CD4-positive, alpha-beta T cell treated with Interleukin-6 for 4 hours (primary cell): Measurements from ENCODE around the gene PCDHGB4.
A peak's percentile ranks its signal among the peaks of the same experiment; 100 is the strongest.
"Not testable (repeated sequence)": the region's sequence is repeated elsewhere in the genome, so short reads cannot be mapped to it uniquely, and the experiment has no call there.

ENCODE experiments used
- DNase-seq: peaks from one replicate; pipeline ENCODE4 v3.0.0-alpha.2; 2020; ENCODE audit warnings: mixed read lengths

The PCDHGB4 gene

DNA sequence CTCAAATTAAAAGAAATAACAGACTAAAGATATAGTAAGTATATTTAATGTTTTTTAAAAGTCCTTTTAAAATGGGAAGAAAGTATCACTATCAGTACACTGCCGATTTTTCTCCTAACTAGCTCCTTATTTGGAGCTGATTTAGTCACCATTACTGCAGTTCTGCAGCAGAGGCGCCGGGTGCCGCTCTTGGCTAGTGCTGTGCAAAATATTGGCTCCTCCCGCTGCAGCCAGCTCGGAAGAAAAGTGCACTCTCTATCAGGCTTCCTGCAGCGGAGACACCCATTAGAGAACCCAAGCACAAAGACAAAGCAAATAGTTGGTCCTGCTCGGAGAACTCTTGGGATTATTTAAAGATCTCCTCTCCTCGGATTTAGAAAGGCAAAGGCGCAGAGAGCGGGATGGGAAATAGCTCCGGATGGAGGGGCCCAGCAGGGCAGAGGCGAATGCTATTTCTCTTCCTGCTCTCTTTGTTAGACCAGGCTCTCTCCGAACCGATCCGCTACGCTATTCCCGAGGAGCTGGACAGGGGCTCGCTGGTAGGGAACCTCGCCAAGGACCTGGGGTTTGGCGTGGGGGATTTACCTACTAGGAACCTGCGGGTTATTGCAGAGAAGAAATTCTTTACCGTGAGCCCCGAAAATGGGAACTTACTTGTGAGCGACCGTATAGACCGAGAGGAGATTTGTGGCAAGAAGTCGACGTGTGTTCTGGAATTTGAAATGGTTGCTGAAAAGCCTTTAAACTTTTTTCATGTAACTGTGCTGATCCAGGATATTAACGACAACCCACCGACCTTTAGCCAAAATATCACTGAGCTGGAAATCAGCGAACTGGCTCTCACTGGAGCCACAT is 17.3 kb upstream of the PCDHGB4 start, which contains the start of gene PCDHGB3:
Gene PCDHGB3 (plus strand): TSS at position 249 of the 855 bp plus-strand sequence. CDS start 153 bp downstream, at position 402.
- DNase-seq = peak; percentile 42

DNA sequence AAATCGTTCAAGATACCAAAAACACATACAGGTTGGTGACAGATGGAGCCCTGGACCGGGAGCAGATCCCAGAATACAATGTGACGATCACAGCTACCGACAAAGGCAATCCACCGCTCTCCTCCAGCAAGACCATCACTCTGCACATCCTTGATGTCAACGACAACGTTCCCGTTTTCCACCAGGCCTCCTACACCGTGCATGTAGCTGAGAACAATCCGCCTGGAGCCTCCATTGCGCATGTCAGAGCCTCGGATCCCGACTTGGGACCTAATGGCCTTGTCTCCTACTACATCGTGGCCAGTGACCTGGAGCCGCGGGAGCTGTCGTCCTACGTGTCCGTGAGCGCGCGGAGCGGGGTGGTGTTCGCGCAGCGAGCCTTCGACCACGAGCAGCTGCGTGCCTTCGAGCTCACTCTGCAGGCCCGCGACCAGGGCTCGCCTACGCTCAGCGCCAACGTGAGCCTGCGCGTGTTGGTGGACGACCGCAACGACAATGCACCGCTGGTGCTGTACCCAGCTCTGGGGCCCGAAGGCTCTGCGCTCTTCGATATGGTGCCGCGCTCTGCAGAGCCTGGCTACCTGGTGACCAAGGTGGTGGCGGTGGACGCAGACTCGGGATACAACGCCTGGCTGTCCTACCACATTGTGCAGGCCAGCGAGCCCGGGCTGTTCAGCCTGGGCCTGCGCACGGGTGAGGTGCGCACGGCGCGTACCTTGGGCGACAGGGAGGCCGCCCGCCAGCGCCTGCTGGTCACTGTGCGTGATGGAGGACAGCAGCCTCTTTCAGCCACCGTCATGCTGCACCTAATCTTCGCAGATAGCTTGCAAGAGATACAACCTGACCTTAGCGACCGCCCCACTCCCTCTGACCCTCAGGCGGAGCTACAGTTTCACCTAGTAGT is 15.7 kb upstream of the PCDHGB4 start:
- no peak for DNase-seq

DNA sequence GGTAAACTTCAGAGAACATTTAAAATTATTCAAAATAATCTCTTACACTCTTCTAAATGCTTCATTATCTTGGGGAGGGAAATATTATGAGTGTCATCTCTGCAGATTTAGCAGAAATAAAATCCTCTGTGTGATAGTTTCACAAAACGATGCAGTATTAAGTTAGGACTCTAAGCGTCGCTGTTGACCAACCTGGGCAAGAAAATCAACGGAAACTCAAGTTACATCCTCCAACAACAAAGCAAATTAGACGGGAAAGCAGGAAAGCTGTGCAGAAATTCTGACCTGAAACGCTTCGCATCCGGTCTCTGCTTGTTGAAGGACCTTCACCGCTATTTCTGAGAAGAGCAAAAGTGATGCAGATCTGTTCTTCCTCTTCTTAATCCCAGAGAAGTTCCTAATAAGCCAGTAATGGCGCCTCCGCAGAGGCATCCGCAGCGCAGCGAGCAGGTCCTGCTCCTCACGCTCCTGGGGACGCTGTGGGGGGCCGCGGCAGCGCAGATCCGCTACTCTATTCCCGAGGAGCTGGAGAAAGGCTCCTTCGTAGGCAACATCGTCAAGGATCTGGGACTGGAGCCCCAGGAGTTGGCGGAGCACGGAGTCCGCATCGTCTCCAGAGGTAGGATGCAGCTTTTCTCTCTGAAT is 13.7 kb upstream of the PCDHGB4 start, which contains the start of gene PCDHGA6:
Gene PCDHGA6 (plus strand): TSS at position 219 of the 645 bp plus-strand sequence. CDS start 193 bp downstream, at position 412.
- no peak for DNase-seq

DNA sequence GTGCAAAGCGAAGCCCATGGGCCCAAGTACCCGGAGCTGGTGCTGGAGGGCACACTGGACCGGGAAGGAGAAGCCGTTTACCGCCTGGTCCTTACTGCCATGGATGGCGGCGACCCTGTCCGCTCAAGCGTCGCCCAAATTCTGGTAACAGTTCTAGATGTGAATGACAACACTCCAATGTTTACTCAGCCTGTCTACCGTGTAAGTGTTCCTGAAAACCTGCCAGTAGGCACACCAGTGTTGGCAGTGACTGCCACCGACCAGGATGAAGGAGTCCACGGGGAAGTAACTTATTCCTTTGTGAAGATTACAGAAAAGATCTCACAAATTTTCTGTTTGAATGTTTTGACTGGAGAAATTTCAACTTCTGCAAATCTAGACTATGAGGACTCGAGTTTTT is 12.9 kb upstream of the PCDHGB4 start:
- no peak for DNase-seq

DNA sequence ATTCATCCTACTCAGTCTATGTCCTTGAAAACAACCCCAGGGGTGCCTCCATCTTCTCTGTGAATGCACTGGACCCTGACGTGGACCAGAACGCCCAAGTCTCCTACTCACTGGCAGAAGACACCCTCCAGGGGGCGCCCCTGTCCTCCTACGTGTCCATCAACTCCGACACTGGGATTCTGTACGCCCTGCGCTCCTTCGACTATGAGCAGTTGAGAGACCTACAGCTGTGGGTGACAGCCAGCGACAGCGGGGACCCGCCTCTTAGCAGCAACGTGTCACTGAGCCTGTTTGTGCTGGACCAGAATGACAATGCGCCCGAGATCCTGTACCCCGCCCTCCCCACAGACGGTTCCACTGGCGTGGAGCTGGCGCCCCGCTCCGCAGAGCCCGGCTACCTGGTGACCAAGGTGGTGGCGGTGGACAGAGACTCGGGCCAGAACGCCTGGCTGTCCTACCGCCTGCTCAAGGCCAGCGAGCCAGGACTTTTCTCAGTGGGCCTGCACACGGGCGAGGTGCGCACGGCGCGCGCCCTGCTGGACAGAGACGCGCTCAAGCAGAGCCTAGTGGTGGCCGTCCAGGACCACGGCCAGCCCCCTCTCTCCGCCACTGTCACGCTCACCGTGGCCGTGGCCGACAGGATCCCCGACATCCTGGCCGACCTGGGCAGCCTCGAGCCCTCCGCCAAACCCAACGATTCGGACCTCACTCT is 11.9 kb upstream of the PCDHGB4 start:
- not testable (repeated sequence) for DNase-seq

DNA sequence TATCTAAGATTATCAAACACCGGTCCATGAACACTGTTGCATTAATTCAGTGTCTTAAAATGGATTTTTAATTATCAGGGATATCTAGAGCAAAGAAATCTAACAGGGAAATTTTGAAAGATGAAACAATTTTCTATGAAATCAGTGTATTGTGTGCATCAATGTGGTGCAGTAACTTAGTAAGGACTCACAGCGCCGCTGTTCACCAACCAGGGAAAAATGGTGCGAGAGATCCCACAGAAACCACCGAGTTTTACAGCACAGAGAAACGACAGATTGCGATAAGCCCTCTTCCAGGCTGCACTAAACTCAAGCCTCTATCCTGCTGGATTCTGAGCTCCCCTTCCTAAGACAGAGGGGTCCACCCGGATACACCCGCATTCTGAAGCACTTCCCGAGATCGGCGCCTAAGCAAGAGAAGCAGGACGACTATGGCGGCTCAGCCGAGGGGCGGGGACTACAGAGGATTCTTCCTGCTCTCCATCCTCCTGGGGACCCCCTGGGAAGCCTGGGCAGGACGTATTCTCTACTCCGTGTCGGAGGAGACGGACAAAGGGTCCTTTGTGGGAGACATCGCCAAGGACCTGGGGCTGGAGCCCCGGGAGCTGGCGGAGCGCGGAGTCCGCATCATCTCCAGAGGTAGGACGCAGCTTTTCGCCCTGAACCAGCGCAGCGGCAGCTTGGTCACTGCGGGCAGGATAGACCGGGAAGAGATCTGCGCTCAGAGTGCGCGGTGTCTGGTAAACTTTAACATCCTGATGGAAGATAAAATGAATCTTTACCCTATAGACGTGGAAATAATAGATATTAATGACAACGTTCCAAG is 4.8 kb upstream of the PCDHGB4 start, which contains the start of gene PCDHGA7:
Gene PCDHGA7 (plus strand): TSS at position 274 of the 826 bp plus-strand sequence. CDS start 158 bp downstream, at position 432.
- DNase-seq = no peak

DNA sequence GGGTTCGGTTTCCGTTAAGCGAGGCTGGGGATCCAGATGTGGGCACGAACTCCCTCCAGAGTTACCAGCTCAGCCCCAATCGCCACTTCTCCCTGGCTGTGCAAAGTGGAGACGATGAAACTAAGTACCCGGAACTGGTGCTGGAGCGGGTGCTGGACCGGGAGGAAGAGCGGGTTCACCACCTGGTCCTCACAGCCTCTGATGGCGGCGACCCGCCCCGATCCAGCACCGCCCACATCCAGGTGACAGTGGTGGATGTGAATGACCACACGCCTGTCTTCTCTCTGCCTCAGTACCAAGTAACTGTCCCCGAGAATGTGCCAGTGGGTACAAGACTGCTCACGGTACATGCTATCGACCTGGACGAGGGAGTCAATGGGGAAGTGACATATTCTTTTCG is 4.2 kb upstream of the PCDHGB4 start:
- no peak for DNase-seq

DNA sequence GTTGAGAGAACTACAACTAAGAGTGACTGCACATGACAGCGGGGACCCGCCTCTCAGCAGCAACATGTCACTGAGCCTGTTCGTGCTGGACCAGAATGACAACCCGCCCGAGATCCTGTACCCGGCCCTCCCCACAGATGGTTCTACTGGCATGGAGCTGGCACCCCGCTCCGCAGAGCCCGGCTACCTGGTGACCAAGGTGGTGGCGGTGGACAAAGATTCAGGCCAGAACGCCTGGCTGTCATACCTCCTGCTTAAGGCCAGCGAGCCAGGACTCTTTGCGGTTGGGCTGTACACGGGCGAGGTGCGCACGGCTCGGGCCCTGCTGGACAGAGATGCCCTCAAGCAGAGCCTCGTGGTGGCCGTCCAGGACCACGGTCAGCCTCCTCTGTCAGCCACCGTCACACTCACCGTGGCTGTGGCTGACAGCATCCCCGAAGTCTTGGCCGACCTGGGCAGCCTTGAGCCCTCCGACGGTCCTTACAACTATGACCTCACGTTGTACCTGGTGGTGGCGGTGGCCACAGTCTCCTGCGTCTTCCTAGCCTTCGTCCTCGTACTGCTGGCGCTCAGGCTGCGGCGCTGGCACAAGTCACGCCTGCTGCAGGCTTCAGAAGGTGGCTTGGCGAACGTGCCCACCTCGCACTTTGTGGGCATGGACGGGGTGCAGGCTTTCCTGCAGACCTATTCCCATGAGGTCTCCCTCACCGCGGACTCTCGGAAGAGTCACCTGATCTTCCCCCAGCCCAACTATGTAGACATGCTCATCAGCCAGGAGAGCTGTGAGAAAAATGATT is 2.8 kb upstream of the PCDHGB4 start:
- no peak for DNase-seq

DNA sequence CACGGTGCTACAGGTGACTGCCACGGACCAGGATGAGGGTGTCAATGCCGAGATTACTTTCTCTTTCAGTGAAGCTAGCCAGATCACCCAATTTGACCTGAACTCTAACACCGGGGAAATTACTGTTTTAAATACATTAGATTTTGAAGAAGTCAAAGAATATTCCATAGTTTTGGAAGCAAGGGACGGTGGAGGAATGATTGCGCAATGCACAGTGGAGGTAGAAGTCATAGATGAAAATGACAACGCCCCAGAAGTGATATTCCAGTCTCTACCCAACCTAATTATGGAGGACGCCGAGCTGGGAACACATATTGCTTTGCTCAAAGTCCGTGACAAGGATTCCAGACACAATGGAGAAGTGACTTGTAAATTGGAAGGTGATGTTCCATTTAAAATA is 1.2 kb downstream of the PCDHGB4 start:
- DNase-seq = no peak

DNA sequence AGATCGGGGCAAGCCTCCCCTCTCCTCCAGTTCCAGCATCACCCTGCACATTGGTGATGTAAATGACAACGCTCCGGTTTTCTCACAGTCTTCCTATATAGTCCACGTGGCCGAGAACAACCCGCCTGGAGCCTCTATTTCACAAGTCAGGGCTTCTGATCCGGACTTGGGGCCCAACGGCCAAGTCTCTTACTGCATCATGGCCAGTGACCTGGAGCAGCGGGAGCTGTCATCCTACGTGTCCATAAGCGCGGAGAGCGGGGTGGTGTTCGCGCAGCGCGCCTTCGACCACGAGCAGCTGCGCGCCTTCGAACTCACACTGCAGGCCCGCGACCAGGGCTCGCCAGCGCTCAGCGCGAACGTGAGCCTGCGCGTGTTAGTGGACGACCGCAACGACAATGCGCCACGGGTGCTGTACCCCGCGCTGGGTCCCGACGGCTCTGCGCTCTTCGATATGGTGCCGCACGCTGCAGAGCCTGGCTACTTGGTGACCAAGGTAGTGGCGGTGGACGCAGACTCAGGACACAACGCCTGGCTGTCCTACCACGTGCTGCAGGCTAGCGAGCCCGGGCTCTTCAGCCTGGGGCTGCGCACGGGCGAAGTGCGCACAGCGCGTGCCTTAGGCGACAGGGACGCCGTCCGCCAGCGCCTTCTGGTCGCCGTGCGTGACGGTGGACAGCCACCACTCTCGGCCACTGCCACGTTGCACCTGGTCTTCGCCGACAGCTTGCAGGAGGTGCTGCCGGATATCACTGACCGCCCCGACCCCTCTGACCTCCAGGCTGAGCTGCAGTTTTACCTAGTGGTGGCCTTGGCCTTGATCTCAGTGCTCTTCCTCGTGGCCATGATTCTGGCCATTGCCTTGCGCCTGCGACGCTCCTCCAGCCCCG is 1.9 kb downstream of the PCDHGB4 start:
- no peak for DNase-seq

DNA sequence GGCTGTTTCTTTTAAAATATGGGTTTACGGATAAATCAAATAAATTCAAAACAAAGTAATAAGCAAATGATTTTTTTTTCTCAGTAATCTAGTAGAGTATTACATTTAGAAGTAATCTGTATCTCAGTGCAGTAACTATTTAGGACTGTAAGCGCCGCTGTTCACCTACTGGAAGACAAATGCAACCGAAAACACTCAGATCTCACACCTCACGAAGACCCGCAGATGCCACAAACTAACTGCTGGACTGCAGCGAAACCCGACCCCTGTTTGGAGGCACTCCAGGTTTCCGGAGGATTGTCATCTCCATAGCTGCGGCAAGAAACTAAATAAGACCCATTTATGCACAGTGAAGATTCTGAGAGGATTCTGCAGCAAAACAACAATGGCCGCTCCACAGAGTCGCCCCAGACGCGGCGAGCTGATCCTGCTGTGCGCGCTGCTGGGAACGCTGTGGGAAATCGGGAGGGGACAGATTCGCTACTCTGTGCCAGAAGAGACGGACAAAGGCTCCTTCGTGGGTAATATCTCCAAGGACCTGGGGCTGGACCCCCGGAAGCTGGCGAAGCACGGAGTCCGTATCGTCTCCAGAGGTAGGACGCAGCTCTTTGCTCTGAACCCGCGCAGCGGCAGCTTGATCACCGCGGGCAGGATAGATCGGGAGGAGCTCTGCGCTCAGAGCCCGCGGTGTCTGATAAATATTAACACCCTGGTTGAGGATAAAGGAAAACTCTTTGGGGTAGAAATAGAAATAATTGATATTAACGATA is 5.1 kb downstream of the PCDHGB4 start, which contains the start of gene PCDHGA8:
Gene PCDHGA8 (plus strand): TSS at position 205 of the 770 bp plus-strand sequence. CDS start 181 bp downstream, at position 386.
- no peak for DNase-seq

DNA sequence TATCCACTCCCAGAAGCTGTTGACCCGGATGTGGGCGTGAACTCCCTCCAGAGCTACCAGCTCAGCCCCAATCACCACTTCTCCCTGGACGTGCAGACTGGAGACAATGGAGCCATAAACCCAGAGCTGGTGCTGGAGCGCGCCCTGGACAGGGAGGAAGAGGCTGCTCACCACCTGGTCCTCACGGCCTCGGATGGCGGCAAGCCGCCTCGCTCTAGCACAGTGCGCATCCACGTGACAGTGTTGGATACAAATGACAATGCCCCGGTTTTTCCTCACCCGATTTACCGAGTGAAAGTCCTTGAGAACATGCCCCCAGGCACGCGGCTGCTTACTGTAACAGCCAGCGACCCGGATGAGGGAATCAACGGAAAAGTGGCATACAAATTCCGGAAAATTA is 5.8 kb downstream of the PCDHGB4 start:
- DNase-seq = no peak

DNA sequence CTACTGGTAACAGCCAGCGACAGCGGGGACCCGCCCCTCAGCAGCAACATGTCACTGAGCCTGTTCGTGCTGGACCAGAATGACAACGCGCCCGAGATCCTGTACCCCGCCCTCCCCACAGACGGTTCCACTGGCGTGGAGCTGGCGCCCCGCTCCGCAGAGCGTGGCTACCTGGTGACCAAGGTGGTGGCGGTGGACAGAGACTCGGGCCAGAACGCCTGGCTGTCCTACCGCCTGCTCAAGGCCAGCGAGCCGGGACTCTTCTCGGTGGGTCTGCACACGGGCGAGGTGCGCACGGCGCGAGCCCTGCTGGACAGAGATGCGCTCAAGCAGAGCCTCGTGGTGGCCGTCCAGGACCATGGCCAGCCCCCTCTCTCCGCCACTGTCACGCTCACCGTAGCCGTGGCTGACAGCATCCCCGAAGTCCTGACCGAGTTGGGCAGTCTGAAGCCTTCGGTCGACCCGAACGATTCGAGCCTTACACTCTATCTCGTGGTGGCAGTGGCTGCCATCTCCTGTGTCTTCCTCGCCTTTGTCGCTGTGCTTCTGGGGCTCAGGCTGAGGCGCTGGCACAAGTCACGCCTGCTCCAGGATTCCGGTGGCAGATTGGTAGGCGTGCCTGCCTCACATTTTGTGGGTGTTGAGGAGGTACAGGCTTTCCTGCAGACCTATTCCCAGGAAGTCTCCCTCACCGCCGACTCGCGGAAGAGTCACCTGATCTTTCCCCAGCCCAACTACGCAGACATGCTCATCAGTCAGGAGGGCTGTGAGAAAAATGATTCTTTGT is 7.1 kb downstream of the PCDHGB4 start:
- DNase-seq = not testable (repeated sequence)

DNA sequence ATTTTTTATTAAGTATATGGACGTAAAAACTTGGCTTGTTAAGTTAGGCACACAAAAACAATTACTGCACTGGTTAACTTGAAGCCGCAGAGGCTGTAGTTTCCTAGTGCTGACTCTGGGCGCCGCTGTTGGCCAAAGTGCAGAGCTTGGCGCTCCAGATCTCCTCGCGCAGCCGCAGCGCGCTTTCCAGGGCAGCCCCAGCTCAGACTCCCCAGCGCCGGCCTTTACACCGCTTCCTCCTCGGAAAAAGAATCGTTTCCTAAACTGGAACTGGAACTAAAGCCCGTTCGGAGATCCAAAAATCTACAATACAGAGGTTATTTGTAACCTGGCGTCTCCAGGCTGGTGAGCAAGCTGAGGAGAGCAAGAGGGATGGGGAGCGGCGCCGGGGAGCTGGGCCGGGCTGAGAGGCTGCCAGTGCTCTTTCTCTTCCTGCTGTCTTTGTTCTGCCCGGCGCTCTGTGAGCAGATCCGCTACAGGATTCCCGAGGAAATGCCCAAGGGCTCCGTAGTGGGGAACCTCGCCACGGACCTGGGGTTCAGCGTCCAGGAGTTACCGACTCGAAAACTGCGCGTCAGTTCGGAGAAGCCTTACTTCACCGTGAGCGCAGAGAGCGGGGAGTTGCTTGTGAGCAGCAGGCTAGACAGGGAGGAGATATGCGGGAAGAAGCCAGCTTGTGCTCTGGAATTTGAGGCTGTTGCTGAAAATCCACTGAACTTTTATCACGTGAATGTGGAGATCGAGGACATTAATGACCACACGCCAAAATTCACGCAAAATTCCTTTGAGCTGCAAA is 10.5 kb downstream of the PCDHGB4 start, which contains the start of gene PCDHGB5:
Gene PCDHGB5 (plus strand): TSS at position 192 of the 796 bp plus-strand sequence. CDS start 181 bp downstream, at position 373.
- peak; percentile 46 for DNase-seq

DNA sequence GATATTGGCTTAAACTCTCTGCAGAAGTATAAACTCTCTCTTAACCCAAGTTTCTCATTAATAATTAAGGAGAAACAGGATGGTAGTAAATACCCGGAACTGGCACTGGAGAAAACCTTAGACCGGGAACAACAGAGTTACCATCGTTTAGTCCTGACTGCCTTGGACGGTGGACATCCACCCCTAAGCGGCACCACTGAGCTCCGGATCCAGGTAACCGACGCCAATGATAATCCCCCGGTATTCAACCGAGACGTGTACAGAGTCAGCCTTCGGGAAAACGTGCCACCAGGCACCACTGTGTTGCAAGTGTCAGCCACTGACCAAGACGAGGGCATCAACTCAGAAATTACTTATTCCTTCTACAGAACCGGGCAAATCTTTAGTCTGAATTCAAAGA is 11.1 kb downstream of the PCDHGB4 start:
- DNase-seq = no peak

DNA sequence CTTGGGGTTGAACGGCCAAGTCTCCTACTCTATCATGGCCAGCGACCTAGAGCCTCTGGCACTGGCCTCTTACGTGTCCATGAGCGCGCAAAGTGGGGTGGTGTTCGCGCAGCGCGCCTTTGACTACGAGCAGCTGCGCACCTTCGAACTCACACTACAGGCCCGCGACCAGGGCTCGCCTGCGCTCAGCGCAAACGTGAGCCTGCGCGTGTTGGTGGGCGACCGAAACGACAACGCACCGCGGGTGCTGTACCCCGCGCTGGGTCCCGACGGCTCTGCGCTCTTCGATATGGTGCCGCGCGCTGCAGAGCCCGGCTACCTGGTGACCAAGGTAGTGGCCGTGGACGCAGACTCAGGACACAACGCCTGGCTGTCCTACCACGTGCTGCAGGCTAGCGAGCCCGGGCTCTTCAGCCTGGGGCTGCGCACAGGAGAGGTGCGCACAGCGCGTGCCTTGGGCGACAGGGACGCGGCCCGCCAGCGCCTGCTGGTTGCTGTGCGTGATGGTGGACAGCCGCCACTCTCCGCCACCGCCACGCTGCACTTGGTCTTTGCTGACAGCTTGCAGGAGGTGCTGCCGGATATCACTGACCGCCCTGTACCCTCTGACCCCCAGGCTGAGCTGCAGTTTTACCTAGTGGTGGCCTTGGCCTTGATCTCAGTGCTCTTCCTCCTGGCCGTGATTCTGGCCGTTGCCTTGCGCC is 12.2 kb downstream of the PCDHGB4 start:
- no peak for DNase-seq
